ENCODE measurements around the gene HELZ.
A peak's percentile ranks its signal among the peaks of the same experiment; 100 is the strongest.
"Not testable (repeated sequence)": the region's sequence is repeated elsewhere in the genome, so short reads cannot be mapped to it uniquely, and the experiment has no call there.

Gene HELZ

DNA sequence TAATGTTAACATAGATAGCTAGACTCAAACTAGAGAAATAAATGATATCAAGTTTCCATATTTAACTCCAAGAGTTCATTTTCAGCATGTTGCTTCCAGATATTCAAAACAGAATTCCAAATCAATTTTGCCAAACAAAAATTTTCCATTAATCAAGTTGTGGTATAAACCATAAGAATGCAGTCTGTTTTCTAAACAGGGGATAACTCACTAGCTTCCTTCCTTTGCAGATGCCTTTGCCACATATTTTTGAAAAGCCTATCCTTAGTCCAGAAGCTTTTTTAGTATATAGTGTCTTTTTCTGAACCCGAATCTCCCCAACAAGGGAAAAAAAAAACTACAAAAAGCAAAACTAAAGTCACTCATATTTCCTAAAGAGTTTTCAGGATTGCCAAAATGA is 61.5 kb downstream of the HELZ start:
- no peak for DNase-seq

DNA sequence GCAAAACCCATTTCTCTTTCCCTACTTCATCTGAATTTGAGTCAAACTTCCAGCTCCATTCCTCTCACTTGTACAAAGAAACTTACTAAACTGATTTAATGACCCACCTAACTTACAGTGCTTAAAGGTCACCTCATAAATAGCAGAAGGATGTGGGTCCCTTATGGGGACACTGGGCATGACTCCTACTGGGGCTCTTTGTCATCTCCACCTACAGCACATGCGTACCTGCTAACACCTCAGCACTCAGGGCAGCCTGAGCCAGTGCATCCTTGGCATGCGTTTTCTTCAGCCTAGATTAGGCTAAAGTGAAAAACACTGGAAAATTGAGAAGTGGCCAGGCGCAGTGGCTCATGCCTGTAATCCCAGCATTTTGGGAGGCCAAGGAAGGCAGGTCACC is 63.2 kb downstream of the HELZ start:
- no peak for DNase-seq

DNA sequence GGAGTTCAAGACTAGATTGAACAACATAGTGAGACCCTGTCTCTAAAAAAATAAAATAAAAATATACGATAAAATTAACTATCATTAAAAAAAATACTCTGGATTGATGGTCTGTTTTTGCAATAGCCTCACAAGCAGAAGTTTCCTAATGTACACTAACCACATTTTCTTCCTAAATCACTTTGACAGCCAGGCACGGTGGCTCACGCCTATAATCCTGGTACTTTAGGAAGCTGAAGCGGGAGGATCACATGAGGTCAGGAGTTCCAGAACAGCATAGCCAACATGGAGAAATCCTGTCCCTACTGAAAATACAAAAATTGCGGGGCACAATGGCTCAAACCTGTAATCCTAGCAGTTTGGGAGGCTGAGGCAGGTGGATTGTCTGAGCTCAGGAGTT is 64.7 kb downstream of the HELZ start:
- DNase-seq = no peak

DNA sequence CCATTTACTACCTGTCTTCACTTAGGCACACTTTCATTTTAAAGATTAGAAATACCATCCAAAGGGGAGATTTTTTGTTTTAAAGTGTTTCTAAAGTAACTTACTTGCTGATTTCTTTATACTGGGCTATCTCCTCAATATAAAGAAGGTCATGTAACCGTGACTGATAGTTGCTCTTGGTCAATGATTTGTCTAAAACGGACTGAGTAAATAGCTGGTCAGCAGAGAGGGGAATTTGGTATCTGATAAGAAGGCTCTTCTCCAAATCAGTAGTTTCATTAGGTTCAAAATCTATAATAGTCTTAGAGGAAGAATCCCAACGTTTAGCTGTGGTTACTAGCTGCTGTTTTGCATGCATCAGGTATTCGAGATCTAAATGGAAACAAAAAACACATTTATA is 66.4 kb downstream of the HELZ start:
- no peak for DNase-seq

DNA sequence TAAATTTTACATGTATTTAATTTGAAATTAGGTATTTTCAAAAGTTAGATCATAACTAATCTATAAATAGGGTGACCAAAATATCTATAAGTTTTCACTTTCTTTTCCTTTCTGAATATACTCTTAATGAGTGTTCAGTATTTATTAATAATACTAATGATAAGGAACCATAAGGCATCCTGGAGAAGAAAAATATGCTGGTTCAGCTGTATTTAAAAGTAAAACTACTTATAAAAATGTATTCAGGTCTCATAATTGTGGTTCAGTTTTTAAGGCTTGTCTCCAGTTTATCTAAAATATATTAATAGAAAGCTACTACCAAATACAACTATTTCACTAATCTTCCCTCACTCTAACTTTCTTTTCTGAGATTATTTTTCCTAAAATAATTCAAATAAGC is 67.3 kb downstream of the HELZ start:
- DNase-seq = no peak

DNA sequence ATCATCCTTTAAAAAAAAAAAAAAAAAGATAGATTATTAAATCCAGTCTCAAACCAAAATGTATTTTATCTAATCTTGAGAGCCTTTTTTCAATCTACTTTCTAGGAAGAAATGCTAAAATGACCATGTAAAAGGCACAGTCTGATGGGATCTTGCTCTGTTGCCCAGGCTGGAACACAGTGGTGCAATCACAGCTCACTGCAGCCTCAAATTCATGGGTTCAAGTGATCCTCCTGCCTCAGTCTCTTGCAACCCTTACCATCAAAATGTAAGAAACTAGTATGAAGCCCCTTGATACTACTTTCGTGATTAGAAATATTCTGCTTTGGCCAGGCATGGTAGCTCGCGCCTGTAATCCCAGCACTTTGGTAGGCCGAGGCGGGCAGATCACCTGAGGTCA is 70.8 kb downstream of the HELZ start:
- DNase-seq = no peak

DNA sequence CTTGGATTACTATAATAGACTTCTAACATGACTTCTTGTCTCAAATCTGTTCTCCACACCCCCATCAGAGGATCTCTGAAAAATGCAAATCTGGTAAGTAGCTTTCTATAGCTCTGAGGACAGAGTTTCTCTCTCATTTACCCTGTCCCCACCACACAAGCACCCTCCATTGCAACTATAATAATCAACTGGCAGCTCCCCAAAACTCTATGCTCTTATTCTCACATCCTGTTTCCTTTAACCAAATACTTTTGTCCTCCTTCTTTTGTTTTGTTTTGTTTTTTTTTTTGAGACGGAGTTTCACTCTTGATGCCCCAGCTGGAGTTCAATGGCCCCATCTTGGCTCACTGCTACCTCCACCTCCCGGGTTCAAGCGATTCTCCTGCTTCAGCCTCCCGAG is 73.4 kb downstream of the HELZ start:
- DNase-seq = no peak

DNA sequence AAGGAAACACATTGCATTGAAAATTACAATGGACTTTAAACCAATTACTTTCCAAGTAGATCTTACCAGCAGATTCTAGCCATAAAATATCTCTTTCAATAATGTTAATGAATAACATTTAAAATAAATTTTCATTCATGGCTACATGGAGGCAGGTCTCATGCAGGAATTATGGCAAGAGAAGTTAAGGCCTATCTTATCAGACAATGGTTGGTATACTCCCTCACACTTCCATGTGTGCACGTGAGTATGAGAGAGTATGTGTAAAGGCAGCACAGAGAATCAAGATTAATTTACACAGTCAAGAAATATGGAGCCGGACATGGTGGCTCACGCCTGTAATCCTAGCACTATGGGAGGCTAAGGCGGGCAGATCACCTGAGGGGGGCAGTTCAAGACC is 76.5 kb downstream of the HELZ start:
- DNase-seq = no peak

DNA sequence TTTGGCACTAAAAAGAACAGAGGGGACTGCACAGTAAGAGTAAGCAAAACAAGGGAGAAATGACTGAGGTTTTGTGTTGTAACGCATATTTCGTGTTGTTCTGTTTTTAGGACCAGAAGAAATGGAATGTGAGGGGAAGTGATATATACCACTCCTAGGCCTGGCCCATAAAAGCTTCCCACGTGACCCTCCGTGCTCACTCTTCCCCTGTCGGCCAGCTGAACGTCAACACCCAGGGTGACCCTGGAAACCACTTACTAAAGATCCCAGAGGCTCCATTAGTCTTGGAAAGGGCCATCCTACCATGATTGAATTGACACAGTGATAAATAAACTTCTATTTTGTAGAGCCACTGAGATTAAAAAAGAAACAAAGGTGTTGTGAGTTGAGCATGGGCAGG is 79.8 kb downstream of the HELZ start:
- DNase-seq = no peak

DNA sequence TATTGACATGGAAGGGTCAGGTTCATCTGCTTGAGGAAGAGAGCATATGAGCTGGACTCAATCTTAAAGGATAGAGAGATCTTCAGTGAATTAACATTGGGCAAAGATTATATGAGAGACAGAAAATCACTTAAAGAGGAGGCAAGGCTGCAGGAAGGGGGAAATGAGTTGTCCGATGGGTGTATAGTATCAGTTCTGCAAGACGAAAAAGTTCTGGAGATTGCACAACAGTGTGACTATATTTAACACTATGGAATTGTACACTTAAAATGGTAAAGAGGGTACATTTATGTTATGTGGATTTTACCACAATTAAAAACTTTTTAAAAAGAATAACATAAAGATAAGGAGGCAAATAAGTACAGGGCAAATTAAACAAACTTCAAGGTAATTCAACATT is 80.7 kb downstream of the HELZ start:
- no peak for DNase-seq

DNA sequence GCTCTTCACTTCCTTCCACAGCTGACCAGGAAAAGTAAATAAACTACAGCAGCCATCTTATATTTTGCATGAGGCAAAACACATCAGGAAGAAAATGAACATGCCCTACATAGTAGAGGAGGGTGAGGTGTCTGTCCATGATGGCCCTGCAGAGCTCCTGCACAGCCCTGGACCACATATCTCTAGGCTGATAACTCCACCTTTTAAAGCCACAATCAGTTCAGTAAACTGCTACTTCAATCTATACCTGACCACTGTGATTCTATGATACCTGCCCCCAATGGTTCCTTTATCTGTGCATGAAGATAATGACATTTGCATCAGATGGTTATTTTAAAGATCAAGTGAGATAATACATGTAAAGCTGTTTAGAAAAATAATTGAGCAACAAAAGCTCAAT is 82.2 kb downstream of the HELZ start:
- no peak for DNase-seq

DNA sequence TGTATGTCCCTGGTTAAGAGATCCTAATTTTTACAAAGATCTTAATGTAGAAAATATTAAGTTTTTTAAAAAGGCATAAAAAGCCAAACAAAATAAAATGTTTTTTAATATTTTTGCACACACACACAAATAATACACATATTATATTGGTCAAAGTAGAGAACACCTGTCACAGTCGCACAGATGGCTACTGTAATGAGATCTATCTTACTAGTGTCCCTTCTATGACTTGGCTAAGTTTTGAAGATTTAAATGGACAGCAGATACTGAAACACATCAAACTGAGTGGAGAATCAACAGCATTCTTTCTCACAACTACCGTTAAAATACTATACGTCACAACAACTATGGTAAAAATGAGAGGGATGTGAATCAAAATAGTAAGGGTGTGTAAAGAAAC is 83.4 kb downstream of the HELZ start:
- DNase-seq = no peak

DNA sequence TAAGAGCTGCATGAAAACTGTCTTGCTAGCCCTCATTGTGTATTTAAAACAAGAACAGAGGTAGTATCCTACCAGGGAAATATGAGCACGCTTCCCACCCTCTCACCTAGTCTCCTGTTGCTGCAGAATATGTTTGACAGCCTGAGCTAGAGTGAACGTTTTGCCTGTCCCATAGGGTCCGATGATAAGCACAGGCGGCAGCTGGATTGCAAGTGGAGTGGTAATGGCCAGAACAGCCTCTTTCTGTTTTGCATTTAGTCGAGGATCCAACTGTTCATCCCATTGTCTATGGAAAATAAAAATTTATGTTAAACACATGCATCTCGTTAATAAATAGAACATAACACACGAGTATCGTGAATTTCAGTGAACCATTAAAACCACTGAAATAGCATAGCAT is 84.2 kb downstream of the HELZ start:
- DNase-seq = no peak

DNA sequence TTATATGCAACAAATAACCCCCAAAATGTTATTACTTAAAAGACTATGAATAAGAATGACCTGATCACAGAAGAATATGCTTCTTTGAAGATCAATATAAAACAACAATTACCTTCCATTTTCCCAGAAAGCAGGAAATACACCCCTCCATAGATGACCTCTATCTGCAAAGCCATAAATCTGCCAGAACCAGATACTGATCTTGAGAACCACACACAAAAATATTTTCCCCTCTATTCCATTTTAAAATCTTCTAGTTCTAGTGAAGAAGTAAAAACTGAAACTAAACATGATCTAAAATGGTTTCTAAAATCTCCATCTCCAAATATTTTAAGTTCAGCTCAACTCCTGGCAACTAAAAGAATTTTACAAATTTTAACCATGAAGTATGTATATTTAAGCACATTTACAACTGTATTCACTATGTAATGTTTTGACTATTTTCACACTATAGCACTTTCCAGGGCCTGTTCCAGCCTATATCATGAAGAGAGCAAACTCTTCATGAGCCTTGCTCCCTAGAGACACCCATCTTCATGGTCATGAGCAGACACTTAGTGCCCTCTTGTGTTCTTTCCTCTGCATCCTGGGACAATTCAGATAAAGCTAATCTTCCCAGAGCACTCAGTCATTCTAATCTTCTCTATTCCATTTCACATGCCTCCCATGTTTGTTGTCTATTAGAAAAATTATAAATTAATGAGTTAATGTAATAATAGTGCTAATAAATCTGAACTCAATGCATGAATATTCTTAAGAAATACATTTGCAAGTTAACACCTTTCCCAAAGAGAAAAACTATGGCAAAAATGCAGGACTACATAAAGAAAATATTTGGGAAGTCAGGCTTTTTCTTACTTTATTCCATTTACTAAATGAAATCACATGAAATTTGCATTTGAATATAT is 87.0 kb downstream of the HELZ start:
- DNase-seq = no peak

DNA sequence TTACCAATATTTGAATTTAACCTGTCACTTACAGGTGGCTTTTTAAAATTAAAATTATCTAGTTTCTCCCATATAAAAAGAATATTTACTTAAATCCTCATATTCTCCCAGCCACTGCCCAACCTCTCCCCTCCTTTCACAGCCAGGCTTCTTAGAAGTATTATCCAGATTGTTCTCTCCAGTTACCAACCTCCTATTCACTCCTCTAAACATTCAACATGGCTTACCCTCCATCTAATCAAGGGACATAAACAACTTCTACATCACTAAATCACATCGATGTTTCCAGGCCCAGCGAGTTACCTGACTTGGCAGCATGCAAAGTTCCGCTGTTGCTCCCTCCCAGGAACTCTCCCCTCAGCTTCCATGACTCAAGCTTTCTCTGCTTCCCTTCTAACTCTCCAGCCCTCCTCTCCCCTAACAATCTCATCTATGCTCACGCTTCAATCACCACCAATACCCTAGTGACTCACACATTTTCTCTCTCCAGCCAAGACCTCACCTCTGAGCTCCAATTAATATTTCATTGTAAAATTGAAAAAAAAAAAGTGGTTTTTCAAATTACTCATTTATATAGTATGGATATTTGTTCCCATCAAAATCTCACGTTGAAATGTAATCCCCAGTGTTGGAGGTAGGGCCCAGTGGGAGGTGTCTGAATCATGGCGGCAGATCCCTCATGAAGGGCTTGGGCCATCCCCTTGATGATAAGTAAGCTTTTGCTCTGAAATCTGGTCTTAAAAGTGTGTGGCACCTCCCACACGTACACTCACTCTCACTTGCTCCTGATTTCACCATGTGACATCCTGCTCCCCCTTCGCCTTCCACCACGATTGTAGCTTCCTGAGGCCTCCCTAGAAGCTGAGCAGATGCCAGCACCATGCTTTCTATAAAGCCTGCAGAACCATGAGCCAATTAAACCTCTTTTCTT is 88.5 kb downstream of the HELZ start:
- peak; percentile 12 for DNase-seq

DNA sequence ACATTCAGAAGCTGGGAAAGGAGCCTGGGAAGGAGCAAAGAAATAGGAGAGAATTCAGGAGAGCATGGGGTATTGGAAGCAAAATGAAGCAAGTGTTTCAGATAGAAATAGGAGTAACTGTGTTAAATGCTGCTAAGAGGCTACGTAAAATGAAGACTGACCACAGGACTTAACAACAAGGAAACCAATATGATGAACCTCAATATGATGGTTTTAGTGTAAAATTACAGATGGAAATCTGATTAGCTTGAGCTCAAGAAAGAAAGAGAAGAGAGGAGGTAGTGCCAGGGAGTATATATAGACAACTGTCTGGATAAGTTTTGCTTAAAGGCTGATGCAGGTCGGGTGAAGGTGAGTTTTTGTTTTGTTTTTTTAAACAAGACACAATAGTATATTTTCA is 92.2 kb downstream of the HELZ start:
- DNase-seq = no peak

DNA sequence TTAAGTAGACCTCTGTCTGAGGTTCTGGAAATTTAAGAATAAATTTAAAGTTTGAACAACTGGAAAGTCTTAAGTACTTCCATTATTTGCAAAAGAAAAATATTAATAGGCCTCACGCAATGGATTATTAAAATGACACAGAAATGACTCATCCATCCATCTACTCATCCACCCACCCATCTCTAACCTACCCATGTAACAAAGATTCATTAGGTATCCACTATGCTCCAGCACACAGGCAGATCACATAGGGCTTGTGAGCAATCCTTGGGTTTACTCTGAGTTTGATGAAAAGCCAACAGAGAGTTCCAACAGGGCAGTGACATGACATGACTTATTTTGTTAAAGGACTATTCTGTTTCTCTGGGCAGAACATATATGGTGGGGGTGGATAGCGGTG is 93.3 kb downstream of the HELZ start:
- DNase-seq = no peak

DNA sequence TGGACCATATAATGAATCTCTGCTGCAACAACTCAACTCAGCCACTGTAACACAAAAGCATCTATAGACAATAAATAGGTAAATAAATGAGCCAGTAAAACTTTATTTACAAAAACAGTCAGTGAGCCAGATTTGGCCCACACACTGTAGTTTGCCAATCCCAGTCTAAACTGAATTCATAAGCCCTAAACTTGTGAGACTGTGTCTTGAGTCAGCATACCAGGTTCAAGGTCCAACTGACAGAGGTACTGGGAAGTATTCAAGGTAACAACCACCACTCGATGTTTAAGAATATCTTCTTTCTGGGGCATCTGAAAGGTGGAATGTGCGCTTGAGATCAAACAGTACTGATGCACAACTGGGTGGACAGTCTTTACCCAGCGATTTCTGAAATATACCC is 94.2 kb downstream of the HELZ start:
- DNase-seq = no peak

DNA sequence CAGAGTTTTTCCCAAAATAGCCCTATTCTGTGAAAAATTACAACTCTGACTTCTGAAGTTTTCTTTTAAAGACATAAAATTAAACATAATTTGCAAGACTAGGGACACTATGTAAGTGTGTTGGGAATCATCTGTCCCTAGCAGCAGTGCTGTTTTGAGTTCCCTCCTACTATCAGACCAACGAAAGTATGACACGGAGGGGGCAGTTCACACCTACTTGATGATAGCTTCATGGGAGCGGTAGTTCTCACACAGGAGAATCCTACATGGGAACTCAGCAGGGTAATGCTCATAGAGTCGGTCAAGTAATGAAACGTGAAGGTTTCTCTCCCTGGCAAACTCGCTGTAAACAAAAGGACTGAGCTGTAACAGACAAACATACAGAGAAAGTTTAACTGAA is 96.6 kb downstream of the HELZ start:
- DNase-seq = no peak

DNA sequence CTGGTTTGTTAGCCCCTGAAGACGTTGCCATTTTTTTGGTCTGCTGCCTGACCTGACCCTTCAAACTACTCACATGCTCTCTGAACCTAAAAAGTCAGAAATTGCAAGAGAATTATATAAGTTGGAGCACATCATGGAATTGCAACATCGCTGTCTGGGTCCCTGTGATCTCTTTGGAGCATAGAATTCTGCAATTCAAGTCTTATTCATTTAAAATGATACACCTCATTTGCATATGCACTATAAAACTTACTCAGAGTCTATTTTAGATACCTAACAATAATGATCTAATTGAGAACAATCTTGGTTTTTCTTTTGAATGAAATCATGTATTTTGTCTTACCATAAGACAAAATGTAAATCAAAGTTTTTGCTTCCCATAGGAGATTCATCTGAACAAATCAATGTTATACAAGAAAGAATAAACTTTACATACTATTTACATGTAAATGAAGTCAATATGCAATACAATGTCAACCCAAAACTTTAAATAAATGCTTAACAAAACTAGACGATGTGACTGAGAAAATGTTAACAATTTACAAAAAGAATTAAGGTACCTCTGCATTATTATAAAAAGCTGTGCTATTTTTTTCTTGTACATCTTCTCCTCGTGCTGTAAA is 99.7 kb downstream of the HELZ start:
- no peak for DNase-seq

DNA sequence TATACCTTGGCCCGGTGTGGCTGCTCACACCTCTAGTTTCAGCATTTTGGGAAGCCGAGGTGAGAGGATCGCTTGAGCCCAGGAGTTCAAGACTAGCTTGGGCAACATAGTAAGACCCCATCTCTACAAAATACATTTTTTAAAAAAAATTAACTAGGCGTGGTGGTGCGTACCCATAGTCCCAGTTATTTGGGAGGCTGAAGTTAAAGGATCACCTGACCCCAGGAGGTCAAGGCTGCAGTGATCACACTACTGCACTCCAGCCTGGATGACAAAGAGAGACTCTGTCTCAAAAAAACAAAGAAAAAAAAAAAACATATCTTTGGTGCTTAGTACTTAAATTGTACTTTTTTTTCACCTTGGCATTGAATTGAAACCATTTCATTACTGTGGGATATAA is 101.7 kb downstream of the HELZ start:
- DNase-seq = no peak

DNA sequence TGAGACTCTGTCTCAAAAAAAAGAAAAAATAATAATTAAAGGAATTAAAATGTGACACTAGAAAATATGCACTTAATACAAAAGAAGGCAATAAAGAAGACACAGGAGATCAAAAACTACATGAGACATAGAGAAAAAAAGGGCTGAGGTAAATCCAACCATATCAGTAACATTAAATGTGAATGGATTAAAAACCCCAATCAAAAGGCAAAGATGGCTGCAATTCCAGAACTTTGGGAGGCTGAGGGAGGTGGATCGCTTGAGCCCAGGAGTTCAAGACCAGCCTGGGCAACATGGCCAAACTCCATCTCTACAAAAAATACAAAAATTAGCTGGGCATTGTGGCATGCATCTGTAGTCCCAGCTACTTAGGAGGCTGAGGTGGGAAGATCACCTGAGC is 103.0 kb downstream of the HELZ start:
- DNase-seq = not testable (repeated sequence)

DNA sequence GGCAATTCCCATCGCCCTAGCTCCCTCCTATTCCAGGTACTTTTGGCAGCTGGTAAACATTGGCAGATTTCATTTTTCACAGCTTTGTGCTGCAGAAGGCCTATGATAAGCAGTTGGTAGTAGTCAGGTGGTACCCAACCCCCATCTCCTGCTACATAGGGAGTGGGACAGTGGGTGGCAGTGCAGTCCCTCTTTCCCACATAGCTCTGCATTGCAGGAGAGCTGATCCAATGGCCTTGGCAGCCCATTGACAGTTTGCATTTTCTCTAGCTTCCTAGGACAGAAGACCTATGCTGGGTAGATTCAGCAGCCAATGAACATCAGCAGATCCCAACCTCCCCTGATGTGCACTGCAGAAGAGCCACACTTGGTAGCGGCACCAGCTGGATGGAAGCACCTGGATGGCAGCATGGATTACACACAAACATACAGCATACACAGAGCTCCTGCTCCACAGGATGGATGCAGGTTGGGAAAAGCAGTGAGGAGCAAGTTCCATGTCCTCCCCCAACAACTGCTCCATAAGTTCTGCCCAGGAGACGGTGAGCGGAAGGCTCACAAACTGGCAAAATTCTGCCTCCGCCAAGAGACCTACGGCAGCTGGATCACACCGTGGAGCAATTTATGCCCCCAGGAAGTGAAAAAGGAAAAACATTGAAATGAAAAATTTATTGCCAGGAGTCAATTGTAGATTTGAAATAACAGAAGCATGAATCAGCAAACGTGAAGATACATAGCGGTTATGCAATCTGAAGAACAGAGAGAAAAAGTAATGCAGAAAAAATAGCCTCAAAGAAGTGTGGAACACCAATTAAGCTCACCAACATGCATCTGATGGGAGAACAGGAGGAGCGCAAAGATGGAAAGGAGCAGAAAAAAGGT is 105.0 kb downstream of the HELZ start:
- no peak for DNase-seq

Data from activated CD4-positive, alpha-beta T cell treated with anti-CD3 and anti-CD28 coated beads, Interleukin-10, Interleukin-2, amounts not matched to agents 100 ng/mL and 50 ng/mL, durations not matched to agents 16 hours and 8 hours (primary cell).